ENCODE measurements around the gene NINL. TPM values are rescaled to one million over a fixed set of nuclear protein-coding genes. Genes with fewer than 3 reads are reported as not detected.
"Not testable (repeated sequence)": the region's sequence is repeated elsewhere in the genome, so short reads cannot be mapped to it uniquely, and the experiment has no call there.

NINL gene
- total RNA-seq, 4 donors from 2014 or later, result 2.5 to 11.6 (median 4.7) TPM

- 84 to 91% methylated on average over 6 of the region's 6 CpGs for WGBS, 2 donors
- TF ChIP-seq CTCF (IDR thresholded peaks at IDR 0.05) (no peak), POLR2A (IDR thresholded peaks at IDR 0.05) (no peak)
- intact Hi-C loops (cut with DNase I), result no loop called here
Measured at GRCh38 chr20:25622049-25622448, 36.7 kb upstream of the NINL start.

GRCh38 chr20:25619514-25619913, 34.2 kb upstream of the NINL start:
- 72 to 88% methylated on average over 3 of the region's 3 CpGs for WGBS, 2 donors
- Histone ChIP-seq H3K36me3 (peaks cover 0 to 17% (median 0%) of the 10 kb centered on the region in 3 donors), H3K9me3 (no peaks in the 10 kb centered on the region), H3K4me1 (peaks cover 0 to 30% (median 7%) of the 10 kb centered on the region in 3 donors), H3K27me3 (no peaks in the 10 kb centered on the region), H3K27ac (peak overlapping the region in 1 of 4 donors; percentile 45), H3K4me3 (no peak overlapping the region)
- intact Hi-C loops (cut with DNase I), result no loop called here
- TF ChIP-seq CTCF (IDR thresholded peaks at IDR 0.05) (no peak), POLR2A (IDR thresholded peaks at IDR 0.05) (no peak)
- DNase-seq, result no peak

More at GRCh38 chr20:25622049-25622448, 36.7 kb upstream of the NINL start:
- DNase-seq, result no peak
- H3K9me3 ChIP-seq, result no peaks in the 10 kb centered on the region
- H3K4me3 ChIP-seq, result peak overlapping the region in 2 of 4 donors; percentile 83 to 95
- H3K36me3 ChIP-seq, result no peaks in the 10 kb centered on the region
- no peaks in the 10 kb centered on the region for H3K27me3 ChIP-seq
- peaks cover 0 to 40% (median 11%) of the 10 kb centered on the region in 3 donors for H3K4me1 ChIP-seq
- H3K27ac ChIP-seq, result no peak overlapping the region

GRCh38 chr20:25608774-25609173, 23.4 kb upstream of the NINL start:
- Histone ChIP-seq H3K36me3 (peaks cover 0 to 8% (median 0%) of the 10 kb centered on the region in 3 donors), H3K27ac (no peak overlapping the region), H3K27me3 (no peaks in the 10 kb centered on the region), H3K4me3 (no peak overlapping the region), H3K4me1 (no peaks in the 10 kb centered on the region), H3K9me3 (no peaks in the 10 kb centered on the region)
- intact Hi-C loops (cut with DNase I), result no loop called here
- TF ChIP-seq POLR2A (IDR thresholded peaks at IDR 0.05), result no peak
- DNase-seq, result no peak
- WGBS, 2 donors, result 74 to 87% methylated on average over 3 of the region's 3 CpGs

- intact Hi-C loops (cut with DNase I), result no loop called here
- TF ChIP-seq POLR2A (IDR thresholded peaks at IDR 0.05) (no peak), CTCF (IDR thresholded peaks at IDR 0.05) (no peak)
- no peaks in the 10 kb centered on the region for H3K4me1 ChIP-seq
- no peaks in the 10 kb centered on the region for H3K27me3 ChIP-seq
- no peaks in the 10 kb centered on the region for H3K36me3 ChIP-seq
- H3K4me3 ChIP-seq, result no peak overlapping the region
- DNase-seq, result no peak
- no peak overlapping the region for H3K27ac ChIP-seq
- 80 to 89% methylated on average over 1 of the region's 1 CpG for WGBS, 2 donors
- no peaks in the 10 kb centered on the region for H3K9me3 ChIP-seq
Measured at GRCh38 chr20:25606094-25606695, 20.9 kb upstream of the NINL start.

GRCh38 chr20:25605148-25605547, 19.8 kb upstream of the NINL start:
- Histone ChIP-seq H3K27ac (no peak overlapping the region), H3K4me1 (no peaks in the 10 kb centered on the region), H3K36me3 (no peaks in the 10 kb centered on the region), H3K27me3 (no peaks in the 10 kb centered on the region), H3K9me3 (no peaks in the 10 kb centered on the region), H3K4me3 (no peak overlapping the region)
- TF ChIP-seq POLR2A (IDR thresholded peaks at IDR 0.05) (no peak), CTCF (IDR thresholded peaks at IDR 0.05) (no peak)
- WGBS, 2 donors, result 69 to 79% methylated on average over 7 of the region's 7 CpGs
- intact Hi-C loops (cut with DNase I), result no loop called here
- DNase-seq, result no peak

GRCh38 chr20:25604611-25605010, 19.3 kb upstream of the NINL start:
- Histone ChIP-seq H3K27ac (no peak overlapping the region), H3K4me1 (no peaks in the 10 kb centered on the region), H3K27me3 (no peaks in the 10 kb centered on the region), H3K36me3 (no peaks in the 10 kb centered on the region), H3K9me3 (no peaks in the 10 kb centered on the region), H3K4me3 (no peak overlapping the region)
- DNase-seq, result no peak
- TF ChIP-seq POLR2A (IDR thresholded peaks at IDR 0.05) (no peak), CTCF (IDR thresholded peaks at IDR 0.05) (no peak)
- WGBS, 2 donors, result 80 to 90% methylated on average over 7 to 8 of the region's 9 CpGs
- intact Hi-C loops (cut with DNase I), result no loop called here

GRCh38 chr20:25602914-25603309, 17.6 kb upstream of the NINL start:
- H3K4me1 ChIP-seq; H3K9me3 ChIP-seq; H3K36me3 ChIP-seq; H3K27me3 ChIP-seq; H3K4me3 ChIP-seq; intact Hi-C loops (cut with DNase I); H3K27ac ChIP-seq; DNase-seq: not testable (repeated sequence)
- WGBS, 2 donors, result 94 to 95% methylated on average over 3 to 6 of the region's 9 CpGs

- H3K27ac ChIP-seq; H3K36me3 ChIP-seq; DNase-seq; H3K4me3 ChIP-seq; H3K4me1 ChIP-seq; H3K9me3 ChIP-seq; H3K27me3 ChIP-seq; intact Hi-C loops (cut with DNase I): not testable (repeated sequence)
- 88 to 96% methylated on average over 5 to 25 of the region's 39 CpGs for WGBS, 2 donors
Measured at GRCh38 chr20:25602191-25602913, 17.0 kb upstream of the NINL start.
